ENCODE data around the gene AP1B1.

The AP1B1 gene

DNA sequence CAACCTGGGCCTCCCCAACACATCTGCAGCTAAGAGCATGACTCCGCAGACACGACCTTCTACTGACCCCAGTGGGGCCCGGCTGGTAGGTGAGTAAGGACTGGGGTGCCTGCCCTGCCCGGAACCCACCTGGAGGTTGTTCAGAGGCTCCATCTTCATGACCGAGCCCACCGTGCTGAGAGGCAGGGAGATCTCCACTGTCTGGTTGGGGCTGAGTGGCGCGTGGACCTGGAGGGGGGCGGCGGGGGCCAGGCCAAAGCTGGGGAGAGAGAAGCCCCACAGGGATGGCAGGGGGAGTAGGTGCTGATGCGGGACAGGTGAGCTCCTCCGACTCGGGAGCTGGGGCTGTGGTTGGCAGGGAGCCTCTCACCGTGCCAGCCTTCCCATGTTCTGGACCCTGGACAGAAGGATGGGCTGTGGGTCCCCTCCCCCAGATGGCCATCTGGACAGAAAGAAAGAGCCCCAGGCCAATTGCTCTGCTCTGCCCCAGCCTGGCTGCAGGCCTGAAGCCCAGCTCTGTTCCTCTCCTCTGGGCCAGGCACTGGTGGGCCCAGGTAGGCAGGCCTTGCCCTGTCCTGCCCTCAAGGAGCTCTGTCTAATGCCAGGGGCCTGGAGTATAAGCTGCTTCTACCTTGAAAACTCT, 56.6 kb downstream of the AP1B1 start:
- no peak for DNase-seq (ENCODE audit: low spot score)

GRCh38 chr22:29331213-29331612, 57.2 kb downstream of the AP1B1 start:
- no peak for DNase-seq (ENCODE audit: low spot score)

DNA sequence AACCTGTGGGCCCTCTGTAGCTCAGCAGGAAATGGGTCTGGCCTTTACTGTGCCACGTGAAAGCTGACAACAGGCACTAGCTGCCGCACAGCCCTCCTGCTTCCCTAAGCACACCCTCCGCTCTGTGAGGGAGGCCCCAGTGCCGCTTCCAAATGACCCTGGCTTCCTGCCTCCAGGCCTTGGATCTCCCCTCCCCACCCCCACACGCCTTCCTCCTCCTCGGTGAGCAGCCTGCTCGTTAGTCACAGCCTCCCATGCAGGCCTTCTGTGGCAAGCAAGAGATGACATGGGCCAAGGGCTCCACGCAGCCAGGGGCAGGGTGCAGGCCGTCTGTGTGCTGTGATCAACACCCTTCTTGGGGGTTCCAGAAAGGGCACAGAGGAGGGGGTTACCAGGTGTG, 57.6 kb downstream of the AP1B1 start:
- no peak for DNase-seq (ENCODE audit: low spot score)

DNA sequence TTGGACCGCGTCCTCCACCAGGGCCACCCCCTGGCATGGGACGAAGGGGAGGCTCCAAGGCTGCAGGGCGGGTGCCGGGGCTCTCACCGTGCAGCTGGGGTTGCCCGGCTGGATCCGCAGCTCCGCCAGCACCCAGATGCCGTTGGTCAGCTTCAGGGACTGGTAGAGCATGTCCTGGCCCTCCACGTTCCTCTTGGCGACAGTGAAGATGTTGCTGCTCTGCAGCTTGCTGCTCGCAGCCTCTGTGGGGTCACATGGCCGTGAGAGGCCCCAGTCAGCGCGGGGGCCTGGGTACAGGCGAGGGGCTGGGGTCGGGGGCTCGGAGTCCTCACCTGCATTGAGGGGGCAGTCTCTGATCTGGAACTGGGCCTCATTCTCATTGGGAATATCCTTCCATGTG, 58.1 kb downstream of the AP1B1 start:
- no peak for DNase-seq (ENCODE audit: low spot score)

GRCh38 chr22:29329581-29329980, 58.8 kb downstream of the AP1B1 start:
- DNase-seq (ENCODE audit: low spot score), result no peak

DNA sequence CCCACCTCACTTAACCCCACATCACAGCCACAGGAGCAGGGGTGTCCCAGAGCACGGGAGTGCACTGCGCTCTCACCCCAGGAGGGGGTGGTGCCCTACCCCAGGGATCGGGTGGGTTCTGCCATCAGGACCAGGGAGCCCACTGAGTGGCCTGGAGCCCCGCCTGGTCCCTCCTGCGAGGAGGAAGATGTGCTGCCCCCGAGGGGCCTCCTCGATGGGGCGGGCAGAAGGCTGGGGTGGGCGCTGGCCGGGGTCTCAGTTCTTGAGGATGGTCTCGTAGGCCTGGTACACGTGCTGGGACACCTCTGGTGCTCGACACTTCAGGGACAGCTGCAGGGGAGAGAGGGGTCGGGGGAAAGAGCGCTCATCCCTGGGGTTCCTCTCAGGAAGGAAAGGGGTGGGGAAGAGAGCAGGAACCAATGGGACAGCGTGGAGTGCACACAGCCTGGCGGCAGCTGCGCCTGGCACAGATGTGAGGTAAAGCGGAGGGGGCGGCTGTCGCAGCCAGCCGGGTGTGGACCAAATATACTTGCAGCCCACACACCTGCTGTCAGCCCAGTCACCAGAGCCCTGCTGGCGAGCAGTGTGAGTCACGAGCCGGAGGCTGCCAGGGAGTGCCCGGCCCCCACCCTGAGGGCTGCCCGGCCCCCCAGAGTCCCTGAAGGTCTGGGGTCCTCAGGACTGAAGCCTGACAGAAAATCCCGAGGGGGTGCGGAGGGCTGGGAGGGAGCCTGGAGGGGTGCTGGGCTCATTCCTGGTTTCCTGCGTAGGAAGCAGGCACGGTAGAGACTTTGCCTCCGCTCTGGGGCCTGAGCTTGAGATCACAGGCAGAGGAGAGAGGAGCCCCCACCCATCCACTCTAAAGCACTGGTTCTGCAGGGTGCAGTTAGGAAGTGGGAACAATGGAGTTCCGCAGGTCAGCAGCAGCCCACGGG, 59.5 kb downstream of the AP1B1 start:
- no peak for DNase-seq (ENCODE audit: low spot score)

DNA sequence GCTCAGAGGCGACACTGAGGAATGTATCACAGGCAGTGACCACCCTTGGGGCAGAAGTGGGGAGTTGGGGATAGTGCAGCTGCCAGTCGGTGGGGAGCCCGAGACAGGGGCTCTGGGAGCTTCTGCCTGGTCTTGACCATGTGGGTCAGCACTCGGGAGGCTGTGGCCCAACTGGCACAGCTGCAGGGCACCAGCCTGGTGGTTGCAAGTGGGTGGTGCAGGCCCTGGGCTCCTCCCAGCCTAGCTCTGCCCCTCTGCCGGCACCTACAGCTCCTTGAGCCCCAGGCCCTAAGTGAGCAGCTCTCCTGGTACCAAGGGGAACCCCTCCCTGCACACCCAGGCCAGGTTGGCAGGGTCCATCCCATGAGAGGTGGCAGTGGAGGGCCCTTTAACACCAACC, 60.3 kb downstream of the AP1B1 start:
- no peak for DNase-seq (ENCODE audit: low spot score)

DNA sequence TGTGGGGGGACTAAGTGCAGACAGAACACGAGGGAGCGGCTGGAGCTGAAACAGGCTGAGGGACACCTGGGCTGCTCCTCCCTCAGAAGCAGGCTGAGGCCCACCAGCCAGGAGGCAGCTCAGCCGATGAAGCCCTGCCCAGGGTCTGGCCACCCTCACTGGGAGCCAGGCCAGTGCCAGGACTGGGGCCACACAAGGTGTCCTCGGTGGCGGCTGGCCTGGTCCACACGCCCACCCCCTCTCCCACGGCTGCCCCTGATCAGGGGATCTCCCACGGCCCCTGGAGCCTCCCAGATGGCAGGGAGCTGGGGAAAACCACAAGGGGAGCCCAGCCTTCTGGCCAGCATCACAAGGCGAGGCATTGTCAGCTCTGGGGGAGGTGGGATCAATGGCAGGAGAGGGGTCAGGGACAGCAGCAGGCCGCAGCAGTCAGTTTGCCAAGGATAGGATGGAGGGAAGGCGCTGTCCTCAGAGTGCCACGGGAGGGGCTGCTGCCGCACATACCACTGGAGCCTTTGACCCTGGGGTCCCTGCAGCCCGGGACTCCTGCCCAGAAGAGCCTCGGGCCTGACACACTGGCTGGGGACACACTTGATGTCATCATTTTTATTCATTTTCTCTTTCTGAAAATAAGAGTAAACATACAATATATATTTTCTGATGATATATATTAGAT, 61.1 kb downstream of the AP1B1 start:
- DNase-seq (ENCODE audit: low spot score), result no peak

GRCh38 chr22:29326481-29326880, 61.9 kb downstream of the AP1B1 start:
- DNase-seq (ENCODE audit: low spot score), result no peak

DNA sequence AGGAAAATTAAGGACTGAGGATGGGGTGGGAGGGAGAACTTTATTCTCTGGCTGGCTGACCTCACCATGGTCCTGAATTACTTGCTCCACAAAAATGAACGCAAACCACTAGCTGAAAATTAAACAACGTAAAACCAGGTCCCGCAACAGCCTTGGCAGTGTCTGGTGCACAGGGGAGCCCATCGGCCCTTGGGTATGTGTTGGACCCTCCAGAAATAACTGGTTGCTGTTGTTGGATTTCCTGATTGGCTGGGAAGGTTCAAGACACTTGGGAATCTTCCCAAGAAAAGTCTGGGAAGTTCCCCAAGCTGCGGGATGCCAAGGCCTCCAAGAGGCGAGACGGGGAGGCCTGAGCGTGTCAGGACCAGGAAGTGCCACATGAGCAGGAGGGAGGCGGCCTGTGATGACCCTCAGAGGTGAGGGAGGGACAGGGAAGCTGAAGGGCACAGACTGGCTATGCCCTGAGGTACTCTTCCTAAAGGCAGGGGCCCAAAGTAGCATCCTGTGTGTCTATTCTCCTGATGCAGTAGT, 62.5 kb downstream of the AP1B1 start:
- DNase-seq (ENCODE audit: low spot score), result no peak

DNA sequence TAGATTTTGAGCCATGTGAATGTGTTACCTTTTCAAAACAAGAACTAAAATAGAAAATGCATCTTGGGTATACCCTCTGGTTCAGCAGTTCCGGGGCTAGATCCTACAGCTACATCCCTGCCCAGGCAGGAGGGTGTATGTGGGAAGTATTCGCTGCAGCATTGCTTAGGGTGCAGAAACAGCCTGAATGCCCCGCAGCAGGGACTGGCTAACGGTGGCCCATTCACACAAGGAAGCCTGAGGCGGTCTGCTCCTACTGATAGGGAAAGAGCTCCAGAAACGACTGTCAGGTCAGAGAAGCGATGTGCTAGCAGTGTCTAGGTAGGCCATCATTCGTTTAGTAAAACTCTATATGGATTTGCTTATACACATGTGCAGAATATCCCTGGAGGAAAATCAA, 63.0 kb downstream of the AP1B1 start:
- no peak for DNase-seq (ENCODE audit: low spot score)

- DNase-seq (ENCODE audit: low spot score), result no peak
Observed at GRCh38 chr22:29323641-29324040, 64.7 kb downstream of the AP1B1 start.

- DNase-seq (ENCODE audit: low spot score), result peak; percentile 50
Observed at GRCh38 chr22:29320546-29320945, 67.8 kb downstream of the AP1B1 start.

DNA sequence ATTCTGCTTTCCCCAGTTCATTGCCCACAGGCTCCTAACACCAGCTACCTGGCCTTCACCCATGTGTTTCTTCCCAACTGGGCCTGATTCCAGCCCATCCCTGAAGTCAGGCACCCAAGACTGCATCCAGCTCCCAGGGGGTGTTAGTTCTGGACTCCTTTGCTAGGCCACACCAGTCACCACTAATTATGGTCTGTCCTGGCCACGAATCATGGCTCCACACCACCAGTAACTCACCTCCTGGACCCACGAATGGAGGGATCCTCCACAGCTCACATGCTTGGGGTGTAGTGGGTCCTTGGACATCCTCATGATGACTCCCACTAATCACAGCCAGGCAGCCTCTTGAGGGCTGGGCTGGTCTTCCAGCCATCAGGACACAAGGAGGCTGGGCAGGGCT, 69.3 kb downstream of the AP1B1 start:
- no peak for DNase-seq (ENCODE audit: low spot score)

DNA sequence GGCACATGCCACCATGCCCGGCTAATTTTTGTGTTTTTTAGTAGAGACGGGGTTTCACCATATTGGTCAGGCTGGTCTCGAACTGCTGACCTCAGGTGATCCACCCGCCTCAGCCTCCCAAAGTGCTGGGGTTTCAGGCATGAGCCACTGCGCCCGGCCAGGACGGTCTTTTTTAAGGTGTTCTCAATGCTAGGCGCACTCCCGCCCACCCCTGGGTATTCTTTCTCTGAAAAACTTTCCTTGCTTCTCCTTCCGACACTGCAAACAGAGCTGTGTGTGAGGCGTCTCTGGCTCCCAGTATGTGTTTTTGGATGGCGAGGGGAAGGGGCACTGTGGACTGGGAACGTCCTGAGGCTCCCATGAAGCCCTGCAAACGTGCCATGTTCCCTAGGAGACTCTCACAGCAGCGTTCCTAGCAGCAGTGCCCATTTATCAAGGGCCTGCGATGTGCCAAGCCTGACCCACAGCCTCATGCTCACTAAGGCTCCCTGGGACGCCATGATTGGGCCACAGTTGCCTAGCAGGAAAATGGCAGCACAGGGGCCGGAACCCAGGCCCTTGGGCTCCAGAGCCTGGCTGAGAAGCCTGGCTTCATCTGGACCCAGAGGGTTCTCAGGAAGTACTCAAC, 70.4 kb downstream of the AP1B1 start:
- no peak for DNase-seq (ENCODE audit: low spot score)

DNA sequence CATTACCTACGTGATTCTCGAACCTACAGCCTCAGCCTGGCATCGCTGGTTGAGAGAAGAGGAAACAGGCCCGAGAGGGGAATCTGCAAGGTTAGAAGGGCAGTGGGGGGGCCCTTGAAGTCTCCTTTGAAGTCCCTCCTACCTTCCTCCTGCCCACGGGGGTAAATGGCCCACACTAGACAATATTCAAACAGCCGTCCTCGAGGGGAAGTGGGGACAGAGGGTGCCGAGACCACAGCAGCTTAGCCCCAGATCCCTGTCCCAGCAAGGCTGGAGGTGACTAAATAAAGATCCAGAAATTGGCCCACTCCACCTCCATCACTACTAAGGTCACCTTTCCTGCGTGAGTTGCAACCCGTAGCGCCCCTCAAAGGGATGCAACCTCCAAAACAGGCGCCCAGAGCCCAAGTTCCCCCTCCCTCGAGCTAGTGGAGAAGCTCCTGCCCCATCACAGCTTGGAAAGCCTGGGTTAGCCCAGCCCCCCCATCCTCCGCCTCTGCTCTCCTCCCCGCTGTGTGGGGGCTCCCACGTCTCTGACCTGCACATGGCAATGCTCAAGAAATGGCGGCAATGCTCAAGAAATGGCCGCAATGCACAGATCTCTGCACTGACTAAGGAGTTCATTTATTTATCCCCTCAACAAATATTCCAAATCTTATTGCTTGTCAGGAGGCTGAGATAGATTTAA, 72.1 kb downstream of the AP1B1 start:
- no peak for DNase-seq (ENCODE audit: low spot score)

- DNase-seq (ENCODE audit: low spot score), result no peak
Observed at GRCh38 chr22:29315286-29316140, 72.9 kb downstream of the AP1B1 start, which contains the start of gene RASL10A. TSS of gene RASL10A (minus strand) at chr22:29315697. CDS start at chr22:29315246, 451 bp downstream.

- no peak for DNase-seq (ENCODE audit: low spot score)
Observed at GRCh38 chr22:29314537-29315285, 73.7 kb downstream of the AP1B1 start.

DNA sequence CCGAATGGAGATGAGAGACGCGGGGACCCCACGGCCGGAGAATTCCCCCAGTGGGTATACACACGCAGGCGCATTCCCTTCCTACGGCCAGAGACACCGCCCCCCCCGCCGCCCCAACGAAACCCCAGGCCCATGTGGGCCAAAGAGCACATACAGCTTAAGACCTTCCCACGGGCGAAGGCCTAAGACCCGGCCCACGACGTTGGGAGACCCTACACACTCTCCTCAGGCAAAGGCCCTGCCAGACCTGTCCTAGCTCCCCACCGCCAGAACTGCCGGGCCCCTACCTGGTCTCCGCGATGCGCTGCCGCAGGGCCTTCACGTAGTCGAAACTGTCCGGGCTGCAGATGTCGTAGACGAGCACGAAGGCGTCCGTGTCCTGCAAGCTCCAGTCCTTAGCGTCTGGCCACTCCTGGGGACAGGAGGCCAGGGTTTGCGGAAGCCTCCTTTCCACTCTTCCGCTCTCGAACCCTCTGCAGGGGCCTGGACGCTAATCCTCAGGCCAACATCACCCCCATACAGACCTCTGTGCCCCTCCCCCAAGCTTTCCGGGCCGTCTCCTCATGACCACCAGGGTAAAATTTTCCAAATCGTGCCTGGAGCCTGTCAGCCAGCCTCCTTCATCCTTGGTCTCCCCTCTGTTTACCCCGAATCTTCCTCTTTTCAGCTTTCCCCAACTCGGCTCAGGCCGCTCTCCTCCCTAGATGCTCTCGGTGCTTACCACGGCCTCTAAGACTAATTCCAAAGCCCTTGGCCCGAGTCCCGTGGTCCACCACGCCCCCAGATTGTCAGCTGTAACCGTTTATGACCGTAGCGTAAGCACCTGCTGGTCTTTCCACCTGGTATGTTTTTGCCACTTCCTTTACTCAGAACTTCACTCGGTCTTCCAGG, 74.5 kb downstream of the AP1B1 start:
- no peak for DNase-seq (ENCODE audit: low spot score)

Data from RKO (cell line).